ENCODE measurements around the gene SPAG5. TPM values are rescaled to one million over a fixed set of nuclear protein-coding genes. Genes with fewer than 3 reads are reported as not detected.

Gene SPAG5, protein sequence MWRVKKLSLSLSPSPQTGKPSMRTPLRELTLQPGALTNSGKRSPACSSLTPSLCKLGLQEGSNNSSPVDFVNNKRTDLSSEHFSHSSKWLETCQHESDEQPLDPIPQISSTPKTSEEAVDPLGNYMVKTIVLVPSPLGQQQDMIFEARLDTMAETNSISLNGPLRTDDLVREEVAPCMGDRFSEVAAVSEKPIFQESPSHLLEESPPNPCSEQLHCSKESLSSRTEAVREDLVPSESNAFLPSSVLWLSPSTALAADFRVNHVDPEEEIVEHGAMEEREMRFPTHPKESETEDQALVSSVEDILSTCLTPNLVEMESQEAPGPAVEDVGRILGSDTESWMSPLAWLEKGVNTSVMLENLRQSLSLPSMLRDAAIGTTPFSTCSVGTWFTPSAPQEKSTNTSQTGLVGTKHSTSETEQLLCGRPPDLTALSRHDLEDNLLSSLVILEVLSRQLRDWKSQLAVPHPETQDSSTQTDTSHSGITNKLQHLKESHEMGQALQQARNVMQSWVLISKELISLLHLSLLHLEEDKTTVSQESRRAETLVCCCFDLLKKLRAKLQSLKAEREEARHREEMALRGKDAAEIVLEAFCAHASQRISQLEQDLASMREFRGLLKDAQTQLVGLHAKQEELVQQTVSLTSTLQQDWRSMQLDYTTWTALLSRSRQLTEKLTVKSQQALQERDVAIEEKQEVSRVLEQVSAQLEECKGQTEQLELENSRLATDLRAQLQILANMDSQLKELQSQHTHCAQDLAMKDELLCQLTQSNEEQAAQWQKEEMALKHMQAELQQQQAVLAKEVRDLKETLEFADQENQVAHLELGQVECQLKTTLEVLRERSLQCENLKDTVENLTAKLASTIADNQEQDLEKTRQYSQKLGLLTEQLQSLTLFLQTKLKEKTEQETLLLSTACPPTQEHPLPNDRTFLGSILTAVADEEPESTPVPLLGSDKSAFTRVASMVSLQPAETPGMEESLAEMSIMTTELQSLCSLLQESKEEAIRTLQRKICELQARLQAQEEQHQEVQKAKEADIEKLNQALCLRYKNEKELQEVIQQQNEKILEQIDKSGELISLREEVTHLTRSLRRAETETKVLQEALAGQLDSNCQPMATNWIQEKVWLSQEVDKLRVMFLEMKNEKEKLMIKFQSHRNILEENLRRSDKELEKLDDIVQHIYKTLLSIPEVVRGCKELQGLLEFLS
- 10 to 100 TPM; 35.5 to 80.1 (median 66.1) TPM for polyA plus RNA-seq (ENCODE audit: insufficient read depth in 1 of 5, insufficient read length in 5 of 5, low replicate concordance in 1 of 5)
- long read RNA-seq, donor 1: 0 reads
- long read RNA-seq, donor 2, full-length matches to known transcripts: 1 of 7 reads
- long read RNA-seq, donor 2, partial matches to known transcripts: 6 of 7 reads
- long read RNA-seq, donor 2, other reads (novel, unspliced or antisense): 0 of 7 reads
- long read RNA-seq, donor 3, full-length matches to known transcripts: 1 of 1 reads
- long read RNA-seq, donor 3, partial matches to known transcripts: 0 of 1 reads
- long read RNA-seq, donor 3, other reads (novel, unspliced or antisense): 0 of 1 reads
- long read RNA-seq, donor 4: 0 reads
- long read RNA-seq, donor 5, full-length matches to known transcripts: 2 of 11 reads
- long read RNA-seq, donor 5, partial matches to known transcripts: 9 of 11 reads
- long read RNA-seq, donor 5, other reads (novel, unspliced or antisense): 0 of 11 reads
- long read RNA-seq, donor 6, partial matches to known transcripts: 6 of 6 reads
- long read RNA-seq, donor 6, other reads (novel, unspliced or antisense): 0 of 6 reads
- long read RNA-seq, donor 7, full-length matches to known transcripts: 3 of 3 reads
- long read RNA-seq, donor 7, partial matches to known transcripts: 0 of 3 reads
- long read RNA-seq, donor 7, other reads (novel, unspliced or antisense): 0 of 3 reads
- long read RNA-seq, donor 8, full-length matches to known transcripts: 1 of 1 reads
- long read RNA-seq, donor 8, partial matches to known transcripts: 0 of 1 reads
- long read RNA-seq, donor 8, other reads (novel, unspliced or antisense): 0 of 1 reads

DNA sequence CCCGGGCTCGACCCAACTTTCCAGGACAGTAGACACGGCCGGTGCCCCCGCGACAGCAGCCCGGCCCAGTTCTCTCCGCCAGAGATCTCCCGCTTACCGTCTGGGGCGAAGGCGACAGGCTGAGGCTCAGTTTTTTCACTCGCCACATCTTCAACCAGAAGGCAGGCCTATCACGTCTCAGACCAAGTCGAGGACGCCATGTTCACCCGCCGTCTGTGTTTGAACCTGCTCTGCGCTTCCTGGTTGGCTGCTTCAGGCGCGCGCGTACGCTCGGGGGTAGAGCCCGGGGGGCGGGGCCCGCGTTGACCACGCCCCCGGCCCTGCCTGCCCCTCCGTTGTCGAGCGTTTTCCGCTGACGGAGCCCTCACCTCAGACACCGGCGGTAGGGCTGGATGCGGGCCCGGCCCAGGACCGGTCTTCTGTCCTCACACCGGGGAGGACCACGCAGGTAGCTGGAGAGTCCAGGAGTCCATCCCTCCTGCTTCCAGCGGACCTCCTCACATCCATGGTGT, at the start of gene SPAG5:
Gene SPAG5, minus strand, starts transcription at position 227 of the 512 bp plus-strand sequence. Its CDS starts 79 bp downstream, at position 148.
- peak; percentile 91 to 93 for DNase-seq

DNA sequence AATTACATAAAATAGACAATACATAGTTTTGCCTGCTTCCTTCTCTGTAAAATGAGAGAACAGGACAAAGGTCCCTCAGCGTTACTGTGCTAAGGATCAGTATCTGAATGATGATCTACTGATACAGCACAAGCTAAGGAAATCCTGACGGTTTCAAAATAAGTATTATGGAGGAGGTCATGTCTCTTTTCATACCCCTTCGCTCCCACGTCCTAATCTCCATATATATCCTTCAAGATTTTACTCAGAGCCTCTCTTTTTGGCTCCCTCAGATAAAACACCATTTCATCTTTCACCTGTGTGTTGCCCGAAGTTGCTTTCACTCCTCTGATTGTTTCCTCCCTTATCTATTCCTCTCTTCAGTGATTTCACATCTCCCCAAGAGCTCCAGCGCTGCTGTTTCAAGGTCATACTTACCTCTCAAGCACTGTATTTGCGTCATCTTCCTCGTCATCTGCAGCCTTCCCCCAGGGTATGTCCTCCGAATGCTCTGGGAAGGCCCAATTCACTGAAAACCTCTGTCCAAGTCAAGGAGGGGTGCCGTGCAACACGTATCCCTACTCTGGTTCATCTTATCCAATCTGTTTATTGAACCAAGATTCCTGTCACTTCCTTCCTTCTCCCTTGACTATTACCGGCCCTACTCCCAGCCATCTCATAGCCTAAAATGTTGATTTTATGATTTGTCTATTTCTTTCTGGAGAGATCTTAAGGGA, 47.4 kb upstream of the SPAG5 start:
- DNase-seq: no peak

DNA sequence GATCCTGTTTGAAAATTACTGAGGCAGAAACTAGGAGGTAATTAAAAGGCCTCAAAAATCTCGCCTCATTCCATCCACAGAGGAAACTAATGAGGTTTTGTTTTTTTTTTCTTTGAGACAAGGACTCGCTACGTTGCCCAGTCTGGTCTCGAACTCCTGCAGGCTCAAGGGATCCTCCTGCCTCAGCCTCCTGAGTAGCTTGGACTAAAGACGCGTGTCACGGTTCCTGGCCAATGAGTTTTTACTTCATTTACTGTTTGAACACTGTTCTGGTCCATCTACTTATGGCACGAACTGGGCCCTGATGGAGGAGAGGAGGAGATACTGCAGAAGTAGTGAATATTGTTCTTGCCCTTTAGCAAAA, 46.7 kb upstream of the SPAG5 start:
- DNase-seq: no peak

DNA sequence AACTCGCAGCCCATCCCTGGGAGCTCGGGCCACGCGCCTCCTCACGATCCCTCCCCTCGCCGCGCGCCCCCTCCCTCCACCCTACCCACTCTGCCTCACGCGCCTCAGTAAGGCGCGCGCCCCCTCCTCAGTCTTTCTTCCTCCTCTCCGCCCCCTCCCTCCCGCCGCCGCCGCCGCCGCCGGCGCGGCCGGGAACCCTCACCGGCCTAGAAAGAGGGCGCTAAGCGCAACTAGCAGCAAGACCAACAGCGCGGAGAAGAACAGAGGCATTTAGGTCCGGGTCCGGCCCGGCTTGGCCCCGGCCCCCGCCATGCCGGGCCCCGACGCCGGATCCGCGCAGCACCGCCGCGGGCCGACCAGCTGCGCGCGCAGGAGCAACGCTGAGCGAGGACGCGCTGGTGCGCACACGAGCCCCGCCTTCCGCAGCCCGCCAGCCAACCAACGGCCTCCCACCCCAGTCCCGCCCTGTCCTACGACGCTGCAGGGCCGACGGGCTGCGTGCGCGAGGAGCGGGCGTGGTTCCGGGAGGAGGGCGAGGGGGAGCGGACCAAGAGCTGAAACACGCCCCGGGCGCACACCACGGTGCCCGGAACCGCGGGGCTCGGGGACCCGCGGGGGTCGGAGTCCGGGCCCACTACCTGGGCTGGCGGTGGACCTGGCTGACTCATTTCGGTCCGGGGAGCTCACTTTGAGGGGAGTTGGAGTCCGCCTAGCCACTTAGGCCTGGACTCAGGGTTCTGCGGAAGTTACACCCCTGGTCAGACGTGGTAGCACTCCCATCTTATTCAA, 46.2 kb upstream of the SPAG5 start, which contains the start of gene BLTP2:
Gene BLTP2, minus strand, starts transcription at position 372 of the 789 bp plus-strand sequence. Its CDS starts 102 bp downstream, at position 270.
- DNase-seq: peak; percentile 94 to 95

DNA sequence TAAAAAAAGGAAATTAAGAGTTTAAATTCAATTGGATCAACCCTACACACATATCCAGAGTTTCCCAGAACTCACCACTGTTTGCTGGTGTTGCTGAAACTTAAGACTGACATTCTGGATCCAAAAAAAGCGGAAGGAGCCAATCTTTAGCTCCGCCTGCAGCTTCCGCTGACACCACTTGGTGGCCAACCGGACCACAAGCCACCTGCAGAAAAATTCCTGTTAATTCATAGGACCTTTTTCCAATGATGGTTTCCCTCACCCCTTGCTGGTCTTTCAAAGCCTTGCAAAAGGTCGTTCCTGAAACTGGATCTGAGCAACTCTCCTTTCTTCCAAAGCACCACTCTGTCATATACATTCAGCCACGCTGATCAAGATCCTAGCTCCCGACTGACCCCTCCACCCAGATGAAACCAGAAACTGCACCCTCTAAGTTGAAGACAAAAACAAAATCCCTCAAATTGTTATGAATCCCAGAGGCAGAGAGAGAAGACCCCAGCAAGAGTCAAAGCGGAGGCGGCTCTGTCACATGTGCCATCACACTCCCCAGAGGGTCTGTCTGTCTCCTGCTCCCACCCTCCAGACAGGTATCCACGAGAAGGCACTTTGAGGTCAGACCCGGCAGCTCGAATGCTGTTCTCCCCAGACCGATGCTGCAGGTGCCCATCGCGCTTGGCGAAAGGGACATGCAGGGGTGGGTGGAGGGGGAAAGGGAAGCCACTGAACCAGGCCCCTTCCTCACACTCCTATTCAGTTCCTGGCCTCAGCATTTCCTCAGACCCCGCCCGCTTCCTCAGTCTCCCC, 45.4 kb upstream of the SPAG5 start:
- DNase-seq: no peak

DNA sequence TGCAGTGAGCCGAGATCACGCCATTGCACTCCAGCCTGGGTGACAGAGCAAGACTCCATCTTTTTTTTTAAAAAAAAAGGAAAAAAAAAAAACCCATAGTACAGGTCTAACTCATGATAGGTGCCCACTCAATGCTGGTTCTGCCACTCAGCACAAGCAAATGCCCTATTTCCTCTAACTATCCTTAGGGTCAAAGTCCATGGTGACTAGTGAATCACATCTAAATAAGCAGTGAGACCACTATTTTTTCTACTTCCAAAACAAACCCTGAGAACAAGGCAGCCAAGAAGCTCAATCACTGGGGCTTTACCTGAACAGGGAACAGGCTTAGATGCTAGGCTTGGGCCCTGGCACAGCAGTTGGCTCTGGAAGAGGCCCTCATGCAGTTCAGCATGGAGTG, 42.8 kb upstream of the SPAG5 start:
- no peak for DNase-seq

DNA sequence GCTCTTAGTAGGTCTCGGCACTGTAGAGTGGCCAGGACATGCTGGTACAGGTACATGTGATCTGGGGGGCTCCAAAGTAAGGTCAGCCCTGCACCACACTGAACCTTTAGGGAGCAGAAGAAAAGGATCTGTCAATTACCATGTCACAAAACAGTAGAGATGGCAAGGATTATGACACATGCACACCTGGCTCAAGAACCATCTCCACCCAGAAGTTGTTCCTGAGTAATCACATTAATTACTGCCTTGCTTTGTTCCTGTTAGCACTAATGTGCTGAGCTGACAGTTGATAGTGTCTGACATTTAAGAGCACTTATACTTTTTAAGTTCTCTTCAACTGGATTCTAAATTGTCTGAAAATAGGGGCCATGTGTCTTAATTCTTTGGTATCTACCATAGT, 36.7 kb upstream of the SPAG5 start:
- no peak for DNase-seq

DNA sequence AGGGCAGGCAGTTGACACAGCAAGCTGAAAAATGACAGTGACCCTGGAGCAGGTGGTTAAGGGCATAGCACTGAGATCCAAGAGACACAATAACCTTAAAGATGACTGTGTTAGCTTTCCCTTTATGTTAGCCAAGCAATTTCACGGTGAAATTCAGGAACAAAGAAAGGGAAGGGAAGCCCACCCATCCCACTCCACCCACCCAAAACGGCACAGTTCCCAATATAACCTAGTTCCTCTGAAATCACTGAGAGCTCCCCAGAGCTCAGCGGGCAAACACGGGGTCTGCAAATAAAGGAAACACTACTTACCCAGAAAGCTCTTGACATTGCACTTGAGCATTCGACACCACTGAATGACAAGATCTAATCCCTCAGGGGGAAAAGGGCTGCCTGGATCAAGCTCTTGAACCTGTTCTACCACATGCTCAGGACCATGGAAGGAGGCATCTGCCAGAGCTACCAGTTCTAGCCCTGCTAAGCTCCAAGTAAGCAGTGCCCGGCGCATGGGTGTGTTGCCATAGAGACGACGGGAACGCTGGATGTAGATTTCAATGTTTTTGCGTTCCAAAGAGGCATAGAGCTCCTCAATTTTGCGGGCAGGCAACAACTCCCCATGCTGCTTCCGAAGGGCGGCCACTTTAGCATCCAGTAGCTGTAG, 35.5 kb upstream of the SPAG5 start:
- no peak for DNase-seq

DNA sequence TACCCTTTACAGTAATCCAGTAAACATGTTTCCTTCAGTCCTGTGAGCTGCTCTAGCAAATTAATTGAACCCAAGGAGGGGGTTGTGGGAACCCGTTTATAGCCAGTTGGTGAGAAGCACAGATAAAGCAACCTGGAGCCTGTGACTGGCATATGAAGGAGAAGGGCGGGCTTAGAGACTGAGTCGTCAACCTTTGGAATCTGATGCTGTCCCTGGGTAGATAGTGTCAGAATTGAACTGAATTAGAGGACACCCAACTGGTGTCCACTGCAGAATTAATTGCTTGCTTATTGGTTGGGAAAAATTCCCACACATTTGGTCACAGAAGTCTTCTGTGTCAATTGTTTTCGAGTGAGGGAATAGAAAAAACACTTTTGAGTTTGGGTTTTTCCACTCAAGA, 28.0 kb upstream of the SPAG5 start:
- DNase-seq: no peak

DNA sequence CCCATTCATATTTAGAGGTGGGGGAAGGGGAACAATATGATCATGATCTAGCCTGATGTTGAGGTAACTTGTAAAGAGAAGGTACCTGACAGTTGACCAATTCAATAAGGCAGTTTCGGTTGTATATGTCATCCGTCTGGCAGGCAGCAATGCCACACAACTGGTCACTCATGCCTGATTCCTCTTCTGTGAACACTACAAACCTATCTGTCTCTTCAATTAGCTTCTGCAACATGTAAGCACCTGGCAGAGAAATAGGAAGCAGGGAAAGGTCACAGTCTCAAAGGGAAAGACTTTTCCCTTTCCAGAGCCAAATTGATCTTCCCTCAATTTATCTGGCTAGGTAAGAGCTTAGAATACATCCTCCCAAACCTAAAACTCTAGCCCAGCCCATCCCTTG, 25.3 kb upstream of the SPAG5 start:
- no peak for DNase-seq

DNA sequence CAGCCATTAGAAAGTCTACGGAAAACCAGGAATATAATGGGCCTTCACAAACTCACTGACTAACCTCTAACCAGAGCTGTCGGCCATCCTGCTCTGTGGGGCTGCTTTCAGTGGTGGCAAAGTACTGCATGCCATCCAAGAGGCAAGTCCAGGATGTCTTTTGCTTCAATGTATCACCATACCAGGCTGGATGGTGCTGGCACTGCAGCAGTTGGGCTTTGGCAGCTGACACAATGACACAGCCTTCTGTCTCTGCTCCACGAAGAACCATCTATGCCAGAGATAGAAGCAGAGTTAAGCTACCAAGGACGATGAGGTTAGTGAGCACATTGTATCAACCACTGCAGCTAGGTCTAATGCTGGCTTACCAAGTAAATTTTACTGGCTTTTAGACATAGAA, 24.9 kb upstream of the SPAG5 start:
- DNase-seq: no peak

DNA sequence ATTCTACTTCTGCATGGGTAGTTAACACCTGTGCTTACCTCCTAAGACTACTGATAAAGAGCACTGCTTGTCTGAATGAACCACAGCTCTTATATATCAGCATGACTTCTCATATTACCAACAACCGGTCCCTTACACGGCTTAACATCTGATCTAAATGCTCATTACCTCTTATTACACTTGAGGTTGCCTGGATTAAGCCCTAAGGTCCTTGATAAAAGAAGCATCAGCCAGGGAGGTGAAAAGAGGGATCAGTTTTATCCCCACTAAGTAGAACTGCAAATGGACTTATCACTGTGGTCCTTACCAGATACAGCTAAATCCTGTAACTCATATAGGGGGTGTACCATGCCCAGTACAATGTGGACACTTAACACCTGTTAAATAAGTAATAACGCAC, 23.4 kb upstream of the SPAG5 start:
- DNase-seq: no peak

DNA sequence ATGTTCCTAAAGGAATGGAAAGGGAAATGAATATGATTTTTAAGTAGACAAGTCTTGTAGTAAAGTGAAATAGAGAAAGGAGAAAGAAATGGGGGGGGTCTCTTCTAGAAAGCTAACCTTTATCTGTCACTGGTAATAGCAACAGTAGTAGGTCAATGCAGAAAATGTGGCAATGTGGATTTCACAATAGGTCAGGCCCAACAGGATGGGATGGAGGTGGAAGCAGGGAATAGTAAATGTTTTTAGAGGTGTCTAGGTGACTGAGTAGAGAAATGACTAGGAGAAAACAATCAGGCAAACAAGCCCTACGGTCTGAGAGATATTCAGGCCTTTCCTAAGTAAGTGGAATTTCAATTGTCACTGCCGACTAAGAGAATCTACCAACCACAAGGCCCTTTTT, 21.2 kb upstream of the SPAG5 start:
- no peak for DNase-seq

DNA sequence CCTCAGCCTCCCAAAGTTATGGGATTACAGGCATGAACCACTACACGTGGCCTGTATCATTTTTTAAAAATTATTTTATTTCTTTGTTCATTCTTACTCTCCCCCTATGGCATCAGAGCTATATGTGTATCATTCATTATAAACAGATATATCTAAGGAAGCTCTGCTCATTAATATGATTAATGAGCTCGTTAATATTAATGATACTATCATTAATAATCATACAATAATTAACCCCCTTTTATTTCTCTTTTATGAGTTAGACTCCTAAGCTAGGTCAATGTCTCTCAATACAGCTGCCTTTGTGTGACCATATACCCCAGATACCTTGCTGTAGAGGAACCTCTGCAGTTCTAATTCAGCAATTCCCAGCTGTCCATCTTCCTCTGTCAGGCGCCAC, 19.6 kb upstream of the SPAG5 start:
- DNase-seq: no peak

DNA sequence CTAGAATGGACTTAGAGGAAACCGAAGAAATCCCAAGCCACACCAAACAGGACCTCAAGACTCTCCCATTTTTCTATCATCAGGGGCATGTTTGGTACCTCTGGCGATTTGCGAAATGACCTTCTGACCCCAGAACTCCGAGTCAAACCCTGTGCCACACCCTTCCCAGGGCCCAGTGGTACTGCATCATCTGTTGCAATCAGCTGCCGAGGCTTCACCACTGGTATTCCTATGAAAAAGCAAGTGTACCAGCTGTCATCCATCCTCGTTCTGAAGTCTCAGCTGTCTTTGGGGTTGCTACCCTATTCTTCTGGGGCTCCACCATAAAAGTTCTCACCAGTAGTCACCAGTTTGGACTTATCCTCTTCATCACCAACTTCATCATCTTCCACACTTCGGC, 17.5 kb upstream of the SPAG5 start:
- no peak for DNase-seq

DNA sequence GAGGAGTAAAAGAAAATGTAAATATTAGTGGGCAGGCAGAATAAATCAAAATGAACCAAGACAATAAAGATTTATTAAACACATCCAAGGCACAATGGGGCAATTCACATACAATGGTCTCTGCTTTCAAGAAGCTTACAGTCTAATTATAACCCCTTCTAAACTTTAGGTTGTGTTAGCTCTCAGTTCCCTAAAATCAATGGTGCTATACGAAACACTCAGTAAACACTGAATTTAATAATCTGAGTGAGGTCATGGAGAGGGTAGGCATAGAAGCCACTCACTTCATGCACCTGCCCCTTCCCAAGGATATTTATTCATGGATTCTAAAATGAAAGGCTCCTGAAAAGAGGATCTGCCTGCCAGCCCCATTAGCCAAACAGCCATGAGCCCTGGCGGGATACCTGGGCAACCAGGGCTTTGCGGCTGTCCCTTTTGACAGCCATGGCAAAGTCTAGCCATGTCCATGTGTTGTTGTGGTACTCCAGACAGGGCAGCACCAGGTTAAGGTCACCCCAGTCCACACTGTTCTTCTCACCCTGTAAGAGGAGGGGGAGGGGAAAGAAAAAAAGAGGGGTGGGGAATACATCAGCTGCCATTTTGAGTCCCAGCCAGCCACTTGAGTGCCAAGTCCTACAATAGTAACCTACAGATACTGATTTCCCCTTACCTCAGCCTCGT, 16.6 kb upstream of the SPAG5 start:
- DNase-seq: no peak

Data from right lung (tissue), 10 donors.